PFSK-1 (cell line): ENCODE results near the gene ARHGAP12. TPM values are rescaled to one million over a fixed set of nuclear protein-coding genes. Genes with fewer than 3 reads are reported as not detected.

Source experiments
- FOXP2 ChIP-seq: optimal IDR thresholded peaks from 2 replicates; pipeline ENCODE3; 2011; ENCODE audit warnings: borderline replicate concordance, control low read depth, inconsistent platforms; ENCODE audit not compliant: insufficient read depth; ENCODE audit errors: extremely low read length, extremely low read depth
- POLR2AphosphoS5 ChIP-seq: IDR thresholded peaks from 2 replicates; pipeline ENCODE4 v1.6.1; 2012; ENCODE audit warnings: low read depth, mild to moderate bottlenecking, control low read depth, low read length, moderate library complexity
- SIN3A ChIP-seq: IDR thresholded peaks from 2 replicates; pipeline ENCODE4 v1.6.1; 2012; ENCODE audit warnings: mild to moderate bottlenecking, low read length, moderate library complexity, borderline replicate concordance; ENCODE audit not compliant: insufficient read depth
- TAF1 ChIP-seq: IDR thresholded peaks from 2 replicates; pipeline ENCODE4 v1.6.1; 2012; ENCODE audit warnings: low read length, control low read depth, borderline replicate concordance; ENCODE audit not compliant: insufficient read depth
- polyA plus RNA-seq: library from polyadenylated mRNA; unstranded; fragments of >200 nt; gene quantifications from one replicate; pipeline ENCODE4 v1.2.1, GENCODE V29; 2012; ENCODE audit warnings: low read depth, missing spikeins; ENCODE audit not compliant: insufficient read length
- TF ChIP-seq, protein P1 (sequence below), 2 experiments: IDR thresholded peaks; 2 replicates each; pipeline versions ENCODE4 v1.6.1 to v1.8.0; 2011 to 2012; ENCODE audit warnings: low read depth in 2 of 2, low read length in 2 of 2, control low read depth in 1 of 2, inconsistent platforms in 1 of 2, mild to moderate bottlenecking in 1 of 2, moderate library complexity in 1 of 2; ENCODE audit not compliant: insufficient read depth in 1 of 2

Gene ARHGAP12, protein sequence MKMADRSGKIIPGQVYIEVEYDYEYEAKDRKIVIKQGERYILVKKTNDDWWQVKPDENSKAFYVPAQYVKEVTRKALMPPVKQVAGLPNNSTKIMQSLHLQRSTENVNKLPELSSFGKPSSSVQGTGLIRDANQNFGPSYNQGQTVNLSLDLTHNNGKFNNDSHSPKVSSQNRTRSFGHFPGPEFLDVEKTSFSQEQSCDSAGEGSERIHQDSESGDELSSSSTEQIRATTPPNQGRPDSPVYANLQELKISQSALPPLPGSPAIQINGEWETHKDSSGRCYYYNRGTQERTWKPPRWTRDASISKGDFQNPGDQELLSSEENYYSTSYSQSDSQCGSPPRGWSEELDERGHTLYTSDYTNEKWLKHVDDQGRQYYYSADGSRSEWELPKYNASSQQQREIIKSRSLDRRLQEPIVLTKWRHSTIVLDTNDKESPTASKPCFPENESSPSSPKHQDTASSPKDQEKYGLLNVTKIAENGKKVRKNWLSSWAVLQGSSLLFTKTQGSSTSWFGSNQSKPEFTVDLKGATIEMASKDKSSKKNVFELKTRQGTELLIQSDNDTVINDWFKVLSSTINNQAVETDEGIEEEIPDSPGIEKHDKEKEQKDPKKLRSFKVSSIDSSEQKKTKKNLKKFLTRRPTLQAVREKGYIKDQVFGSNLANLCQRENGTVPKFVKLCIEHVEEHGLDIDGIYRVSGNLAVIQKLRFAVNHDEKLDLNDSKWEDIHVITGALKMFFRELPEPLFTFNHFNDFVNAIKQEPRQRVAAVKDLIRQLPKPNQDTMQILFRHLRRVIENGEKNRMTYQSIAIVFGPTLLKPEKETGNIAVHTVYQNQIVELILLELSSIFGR
- 9.3 TPM for polyA plus RNA-seq

DNA sequence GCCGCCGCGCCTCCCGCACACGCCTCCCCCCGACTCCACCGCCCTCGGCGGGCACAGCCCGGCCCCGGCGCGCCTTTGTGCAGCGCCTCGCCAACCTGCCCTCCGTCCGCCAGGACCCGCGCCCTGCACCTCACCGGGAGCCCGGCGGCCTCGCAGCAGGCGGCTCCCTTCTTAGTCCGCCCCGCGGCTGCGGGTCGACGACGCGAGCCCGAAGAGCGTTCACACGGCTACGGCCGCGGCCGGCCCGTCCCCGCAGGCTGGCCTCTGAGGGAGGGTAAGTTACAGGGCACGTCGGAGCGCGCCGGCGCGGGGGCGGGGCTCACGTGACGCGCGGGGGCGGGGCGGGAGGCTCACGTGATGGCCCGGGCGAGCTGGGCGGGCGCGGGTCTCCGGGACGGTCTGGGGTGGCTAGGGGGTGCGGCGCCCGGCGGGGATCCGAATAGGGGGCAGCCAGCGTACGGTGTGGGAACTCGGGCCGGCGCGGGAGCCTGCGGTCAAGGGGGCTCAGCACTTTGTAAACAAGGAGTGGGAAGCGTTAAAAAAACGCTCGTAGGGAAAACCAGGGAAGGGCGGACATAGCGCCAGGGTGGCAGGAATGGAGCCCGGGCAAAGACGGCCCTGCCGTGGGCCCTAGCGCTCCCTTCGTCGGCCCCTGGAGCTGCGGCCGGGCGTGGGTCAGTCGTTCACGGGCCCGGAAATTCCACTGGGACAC lies at the start of gene ARHGAP12:
Gene ARHGAP12 (minus strand): TSS at position 283 of the 712 bp plus-strand sequence. CDS start 19,976 bp downstream, outside the sequence.
- TF ChIP-seq, protein P1, sequence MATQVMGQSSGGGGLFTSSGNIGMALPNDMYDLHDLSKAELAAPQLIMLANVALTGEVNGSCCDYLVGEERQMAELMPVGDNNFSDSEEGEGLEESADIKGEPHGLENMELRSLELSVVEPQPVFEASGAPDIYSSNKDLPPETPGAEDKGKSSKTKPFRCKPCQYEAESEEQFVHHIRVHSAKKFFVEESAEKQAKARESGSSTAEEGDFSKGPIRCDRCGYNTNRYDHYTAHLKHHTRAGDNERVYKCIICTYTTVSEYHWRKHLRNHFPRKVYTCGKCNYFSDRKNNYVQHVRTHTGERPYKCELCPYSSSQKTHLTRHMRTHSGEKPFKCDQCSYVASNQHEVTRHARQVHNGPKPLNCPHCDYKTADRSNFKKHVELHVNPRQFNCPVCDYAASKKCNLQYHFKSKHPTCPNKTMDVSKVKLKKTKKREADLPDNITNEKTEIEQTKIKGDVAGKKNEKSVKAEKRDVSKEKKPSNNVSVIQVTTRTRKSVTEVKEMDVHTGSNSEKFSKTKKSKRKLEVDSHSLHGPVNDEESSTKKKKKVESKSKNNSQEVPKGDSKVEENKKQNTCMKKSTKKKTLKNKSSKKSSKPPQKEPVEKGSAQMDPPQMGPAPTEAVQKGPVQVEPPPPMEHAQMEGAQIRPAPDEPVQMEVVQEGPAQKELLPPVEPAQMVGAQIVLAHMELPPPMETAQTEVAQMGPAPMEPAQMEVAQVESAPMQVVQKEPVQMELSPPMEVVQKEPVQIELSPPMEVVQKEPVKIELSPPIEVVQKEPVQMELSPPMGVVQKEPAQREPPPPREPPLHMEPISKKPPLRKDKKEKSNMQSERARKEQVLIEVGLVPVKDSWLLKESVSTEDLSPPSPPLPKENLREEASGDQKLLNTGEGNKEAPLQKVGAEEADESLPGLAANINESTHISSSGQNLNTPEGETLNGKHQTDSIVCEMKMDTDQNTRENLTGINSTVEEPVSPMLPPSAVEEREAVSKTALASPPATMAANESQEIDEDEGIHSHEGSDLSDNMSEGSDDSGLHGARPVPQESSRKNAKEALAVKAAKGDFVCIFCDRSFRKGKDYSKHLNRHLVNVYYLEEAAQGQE (IDR thresholded peaks at IDR 0.05; ENCODE audit: insufficient read depth in 1 of 2, low read depth in 2 of 2, low read length in 2 of 2), result peak in 1 of 2 experiments; percentile 28; a peak in 1 of 4 replicates
- TF ChIP-seq FOXP2 (no peak), TAF1 (no peak), SIN3A (0 out of 2 replicates have a peak, but pooled peaks have one; percentile 30), POLR2AphosphoS5 (peak; percentile 74)

DNA sequence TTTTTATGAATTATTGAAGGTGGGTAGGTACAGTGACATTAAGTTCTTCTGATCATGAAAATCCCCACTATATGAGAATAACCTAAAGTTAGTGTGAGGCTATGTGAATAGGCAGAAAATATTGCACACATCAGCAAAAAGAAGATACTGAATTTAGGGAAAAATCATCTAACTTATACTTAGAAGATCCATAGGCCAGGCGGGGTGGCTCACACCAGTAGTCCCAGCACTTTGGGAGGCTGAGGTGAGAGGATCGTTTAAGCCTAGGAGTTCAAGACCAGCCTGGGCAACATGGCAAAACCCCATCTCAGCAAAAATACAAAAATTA lies 49.5 kb upstream of the ARHGAP12 start:
- TF ChIP-seq FOXP2 (no peak), SIN3A (no peak), TAF1 (no peak), POLR2AphosphoS5 (no peak)
- TF ChIP-seq, protein P1 (IDR thresholded peaks at IDR 0.05; ENCODE audit: insufficient read depth in 1 of 2, low read depth in 2 of 2, low read length in 2 of 2), result no peak

DNA sequence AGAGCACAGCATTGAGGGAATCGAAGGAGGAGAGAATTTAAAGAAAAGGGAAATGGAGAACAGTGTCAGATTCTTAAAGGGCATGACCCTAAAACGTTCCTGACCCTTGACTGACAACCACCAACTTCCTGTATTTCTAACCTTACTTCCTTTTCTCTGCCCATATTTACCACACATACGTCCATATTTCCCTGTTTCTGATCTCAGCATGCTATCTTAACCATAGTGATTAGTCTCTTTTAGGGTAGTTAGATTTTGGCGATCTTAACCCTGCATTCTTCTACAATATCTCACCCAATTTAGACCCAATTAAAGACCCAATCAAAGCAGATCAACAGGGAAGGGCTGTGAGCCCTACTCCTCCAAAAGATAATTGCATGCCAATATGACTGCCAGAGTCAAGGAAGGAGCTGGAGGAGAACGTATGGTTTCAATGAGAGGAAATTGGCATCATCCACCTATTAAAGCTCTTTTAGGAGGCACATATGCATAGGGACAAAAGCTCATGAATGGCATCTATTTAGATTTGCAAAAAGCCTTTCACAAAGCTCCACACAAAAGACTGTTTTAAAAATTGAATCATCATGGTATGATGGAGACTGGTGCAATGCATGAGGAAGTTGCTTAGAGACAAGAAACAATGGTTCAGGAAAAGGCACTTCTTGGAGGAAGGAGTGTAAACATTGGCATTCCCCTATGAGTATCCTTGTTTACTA lies 49.0 kb upstream of the ARHGAP12 start:
- TF ChIP-seq, protein P1 (IDR thresholded peaks at IDR 0.05; ENCODE audit: insufficient read depth in 1 of 2, low read depth in 2 of 2, low read length in 2 of 2), result no peak
- no peak for TF ChIP-seq POLR2AphosphoS5
- TF ChIP-seq FOXP2, result no peak
- TF ChIP-seq SIN3A, result no peak
- TF ChIP-seq TAF1, result no peak

DNA sequence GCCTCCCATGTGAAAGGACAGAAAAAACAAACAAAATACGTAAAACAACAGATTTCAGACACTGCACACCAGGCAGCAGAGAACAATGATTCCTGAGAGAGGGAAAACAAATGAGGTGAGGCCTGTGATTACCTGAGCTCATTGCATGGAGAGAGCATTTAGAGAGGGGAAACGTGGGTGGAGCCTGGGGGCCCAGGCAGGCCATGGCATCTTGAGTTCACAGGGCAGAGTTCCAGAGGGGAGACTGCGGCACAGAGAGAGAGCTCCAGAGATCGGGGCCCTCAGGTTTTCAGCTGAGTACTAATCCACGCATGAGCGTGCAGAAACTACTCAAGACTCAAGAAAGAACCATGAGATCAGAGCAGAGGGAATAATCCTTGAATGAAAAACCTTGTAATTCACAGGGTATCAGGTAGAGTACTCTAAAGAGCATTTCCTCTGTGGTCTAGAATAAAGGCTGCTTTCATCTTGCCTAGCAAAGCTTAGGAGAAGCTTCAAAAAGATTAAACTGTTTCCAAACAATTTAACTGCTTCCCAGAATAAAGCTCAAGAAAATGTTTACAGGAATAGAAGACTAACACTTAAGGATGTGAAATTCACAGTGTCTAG lies 46.6 kb upstream of the ARHGAP12 start:
- TF ChIP-seq TAF1 (no peak), FOXP2 (no peak), SIN3A (no peak), POLR2AphosphoS5 (no peak)
- TF ChIP-seq, protein P1 (IDR thresholded peaks at IDR 0.05; ENCODE audit: insufficient read depth in 1 of 2, low read depth in 2 of 2, low read length in 2 of 2), result no peak
